HUES6 (cell line): Measurements from ENCODE around the gene ZNF232.
"Not testable (repeated sequence)": the region's sequence is repeated elsewhere in the genome, so short reads cannot be mapped to it uniquely, and the experiment has no call there.

ENCODE experiments used
- H3K27ac ChIP-seq: 2 replicates; pipeline ENCODE4 v1.7.0; 2013; ENCODE audit warnings: low read depth, mild to moderate bottlenecking, low read length, inconsistent platforms
- H3K27me3 ChIP-seq: 2 replicates; pipeline ENCODE4 v1.6.1; 2013; ENCODE audit warnings: low read length; ENCODE audit not compliant: control insufficient read depth, insufficient read depth
- H3K36me3 ChIP-seq: 2 replicates; pipeline ENCODE4 v1.6.1; 2013; ENCODE audit warnings: low read length; ENCODE audit not compliant: control insufficient read depth, insufficient read depth
- H3K4me1 ChIP-seq: 2 replicates; pipeline ENCODE4 v1.6.1; 2013; ENCODE audit warnings: low read length; ENCODE audit not compliant: control insufficient read depth, insufficient read depth
- H3K4me3 ChIP-seq: 2 replicates; pipeline ENCODE4 v1.5.1; 2013; ENCODE audit warnings: low read depth, low read length
- H3K9ac ChIP-seq: one replicate; pipeline ENCODE4 v1.6.1; 2013; ENCODE audit warnings: mild to moderate bottlenecking, low read length
- H3K9me3 ChIP-seq: 2 replicates; pipeline ENCODE4 v1.6.1; 2013; ENCODE audit warnings: low read depth, low read length; ENCODE audit not compliant: control insufficient read depth, insufficient read depth

Gene ZNF232

DNA sequence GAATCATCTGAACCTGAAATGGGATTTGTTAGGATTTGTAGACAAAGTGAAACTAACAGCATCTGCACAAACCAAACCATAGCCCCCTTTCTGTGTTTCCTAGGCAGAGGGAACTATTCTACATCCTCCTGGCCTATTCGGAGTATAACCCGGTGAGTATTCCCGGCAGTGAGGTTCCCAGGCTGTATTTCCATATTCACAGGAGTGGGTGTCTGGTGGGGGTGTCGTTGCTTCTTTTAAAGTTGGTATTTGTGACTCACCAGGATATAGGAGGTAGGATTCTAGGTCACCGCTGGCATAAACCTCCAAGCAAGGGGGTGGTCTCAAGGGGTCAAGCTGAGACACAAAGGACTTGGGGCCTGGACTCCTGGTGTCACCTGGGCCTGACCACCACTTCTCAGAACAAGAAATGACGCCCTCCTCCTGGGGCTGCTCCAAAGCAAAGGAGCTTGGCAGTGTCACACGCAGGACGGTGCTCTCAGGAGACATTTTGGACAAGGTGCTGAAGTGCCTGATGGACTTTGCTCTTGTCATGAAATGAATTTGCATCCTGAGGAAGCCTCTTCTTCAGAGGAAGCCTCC lies 23.5 kb upstream of the ZNF232 start:
- not testable (repeated sequence) for H3K4me3 ChIP-seq, H3K9ac ChIP-seq, H3K9me3 ChIP-seq, H3K36me3 ChIP-seq, H3K27ac ChIP-seq, H3K4me1 ChIP-seq, H3K27me3 ChIP-seq

DNA sequence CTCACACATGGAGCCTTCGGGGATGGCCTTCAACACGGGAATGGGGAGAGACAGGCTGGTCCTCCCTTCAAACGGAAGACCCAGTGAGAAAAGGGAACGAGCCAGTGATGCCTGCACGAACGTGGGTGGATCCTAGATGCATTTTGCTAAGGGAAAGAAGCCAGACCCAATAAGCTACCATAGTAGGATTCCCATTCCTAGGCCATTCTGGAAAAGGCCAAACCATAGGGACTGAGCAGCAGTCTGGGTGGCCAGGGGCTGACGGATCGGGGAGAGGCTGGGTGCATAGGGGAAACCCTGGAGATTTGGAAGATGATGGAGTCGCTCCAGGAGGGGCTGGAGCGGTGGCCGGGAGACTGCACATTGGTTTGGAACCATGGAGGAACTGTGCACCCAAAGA lies 22.9 kb upstream of the ZNF232 start:
- H3K9me3 ChIP-seq, H3K4me3 ChIP-seq, H3K27me3 ChIP-seq, H3K9ac ChIP-seq, H3K4me1 ChIP-seq, H3K36me3 ChIP-seq, H3K27ac ChIP-seq: not testable (repeated sequence)

DNA sequence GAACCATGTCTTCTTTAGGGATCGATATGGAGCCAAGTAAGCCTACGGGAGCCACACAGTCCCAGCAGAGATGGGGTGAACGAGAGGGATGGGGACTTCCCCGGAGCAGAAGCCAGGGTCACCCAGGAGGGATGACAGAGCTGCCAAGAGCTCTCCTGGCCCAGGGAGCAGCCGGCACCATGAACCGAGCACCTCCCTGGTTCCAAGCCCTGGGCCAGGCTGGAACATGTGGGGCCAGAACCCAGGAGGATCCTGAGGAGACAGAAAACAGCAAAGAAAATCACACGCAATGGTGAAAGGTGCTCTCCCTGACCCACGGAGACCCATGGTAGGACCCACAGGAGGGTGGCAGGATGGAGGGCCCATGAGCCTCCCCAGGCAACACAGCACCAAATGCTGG lies 22.3 kb upstream of the ZNF232 start:
- not testable (repeated sequence) for H3K36me3 ChIP-seq, H3K27ac ChIP-seq, H3K4me1 ChIP-seq, H3K4me3 ChIP-seq, H3K9me3 ChIP-seq, H3K27me3 ChIP-seq, H3K9ac ChIP-seq

DNA sequence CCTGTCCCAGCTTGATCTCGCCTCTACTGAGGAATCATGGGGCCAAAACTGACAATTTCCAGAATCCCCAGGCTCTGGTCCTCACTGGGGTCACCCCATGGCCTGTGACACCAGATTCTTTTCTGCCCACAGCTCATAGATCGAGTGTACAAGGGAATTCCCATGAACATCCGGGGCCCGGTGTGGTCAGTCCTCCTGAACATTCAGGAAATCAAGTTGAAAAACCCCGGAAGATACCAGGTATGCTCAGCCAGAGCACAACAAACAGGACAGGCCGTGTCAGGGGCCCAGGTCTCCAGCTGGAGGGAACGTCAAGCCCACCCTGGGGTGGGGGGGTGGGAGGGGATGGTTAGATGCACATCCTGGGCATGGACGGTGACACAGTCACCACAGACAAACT lies 21.6 kb upstream of the ZNF232 start:
- H3K27me3 ChIP-seq = no peaks in the 10 kb centered on the region
- no peaks in the 10 kb centered on the region for H3K9me3 ChIP-seq
- H3K4me3 ChIP-seq = no peak overlapping the region
- no peaks in the 10 kb centered on the region for H3K4me1 ChIP-seq
- no peak overlapping the region for H3K9ac ChIP-seq
- no peak overlapping the region for H3K27ac ChIP-seq
- no peaks in the 10 kb centered on the region for H3K36me3 ChIP-seq

DNA sequence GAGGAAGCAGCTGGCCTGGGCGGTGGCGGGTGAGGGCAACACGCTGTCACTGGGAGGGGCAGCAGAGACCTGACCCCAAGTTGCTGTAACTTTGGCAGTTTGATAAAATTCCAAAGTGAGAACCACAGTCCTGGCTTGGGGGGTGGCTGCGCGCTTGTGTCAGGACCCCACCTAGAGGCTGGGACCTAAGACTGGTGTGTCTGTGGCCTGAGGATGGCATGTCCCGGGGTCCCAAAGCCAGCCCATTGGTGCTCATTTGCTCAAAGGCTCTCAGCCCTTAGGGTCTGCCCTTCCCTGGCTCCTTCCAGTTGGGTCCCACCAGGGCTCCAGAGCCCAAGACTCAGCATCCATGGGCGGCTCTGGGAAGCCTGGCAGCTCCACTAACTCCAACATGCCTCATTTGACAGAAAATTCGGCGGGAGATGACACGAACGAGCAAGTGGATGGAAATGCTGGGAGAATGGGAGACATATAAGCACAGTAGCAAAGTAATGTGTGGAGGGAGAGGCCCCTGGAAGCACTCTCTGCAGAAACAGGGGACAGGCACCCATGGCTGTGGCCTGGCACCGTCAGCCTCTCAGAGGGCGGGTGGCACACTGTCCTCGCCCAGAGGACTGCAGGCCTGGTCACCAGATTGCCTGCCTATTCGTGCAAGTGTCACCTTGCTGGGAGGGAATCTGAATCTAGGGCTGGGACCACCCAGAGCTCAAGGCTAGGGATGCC lies 21.0 kb upstream of the ZNF232 start:
- not testable (repeated sequence) for H3K9ac ChIP-seq, H3K36me3 ChIP-seq

DNA sequence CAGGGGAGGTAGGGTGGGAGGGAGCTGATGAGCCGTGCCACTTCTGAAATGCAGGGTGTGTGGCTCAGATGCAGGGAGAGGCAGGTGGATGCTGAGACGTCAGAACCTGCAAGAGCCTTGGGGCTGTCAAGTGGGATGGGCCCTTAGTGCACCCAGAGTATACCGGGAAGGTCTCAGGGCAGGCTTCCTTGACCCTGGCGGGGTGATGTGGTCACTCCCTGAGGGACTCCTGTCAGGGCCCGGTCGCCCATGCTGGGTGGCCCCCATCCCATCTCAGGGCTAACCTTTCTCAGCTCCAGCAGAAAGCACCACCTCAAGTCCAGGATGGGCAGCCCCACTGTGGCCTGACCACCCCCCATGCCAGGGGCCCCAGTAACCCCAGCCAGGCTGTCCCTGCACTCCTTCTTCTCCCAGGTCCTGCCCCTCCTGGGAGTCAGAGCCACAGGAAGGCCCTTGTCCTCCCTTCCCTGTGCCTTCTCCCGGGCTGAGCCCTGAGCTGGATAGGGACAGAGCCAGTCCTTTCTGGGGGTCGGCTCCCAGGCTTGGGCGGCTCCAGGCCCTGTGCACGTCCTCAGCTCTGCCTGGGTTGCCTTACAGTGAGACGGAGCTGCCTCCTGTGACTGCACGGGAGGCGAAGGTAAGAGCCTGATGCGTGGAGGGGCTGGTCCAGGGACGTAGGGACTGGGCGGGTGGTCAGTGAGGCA lies 20.3 kb upstream of the ZNF232 start:
- H3K4me1 ChIP-seq, H3K9ac ChIP-seq, H3K4me3 ChIP-seq, H3K27ac ChIP-seq, H3K27me3 ChIP-seq, H3K36me3 ChIP-seq, H3K9me3 ChIP-seq: not testable (repeated sequence)

More for the DNA sequence above, 21.0 kb upstream of the ZNF232 start:
- H3K27ac ChIP-seq, H3K4me3 ChIP-seq, H3K9me3 ChIP-seq, H3K4me1 ChIP-seq, H3K27me3 ChIP-seq: not testable (repeated sequence)

DNA sequence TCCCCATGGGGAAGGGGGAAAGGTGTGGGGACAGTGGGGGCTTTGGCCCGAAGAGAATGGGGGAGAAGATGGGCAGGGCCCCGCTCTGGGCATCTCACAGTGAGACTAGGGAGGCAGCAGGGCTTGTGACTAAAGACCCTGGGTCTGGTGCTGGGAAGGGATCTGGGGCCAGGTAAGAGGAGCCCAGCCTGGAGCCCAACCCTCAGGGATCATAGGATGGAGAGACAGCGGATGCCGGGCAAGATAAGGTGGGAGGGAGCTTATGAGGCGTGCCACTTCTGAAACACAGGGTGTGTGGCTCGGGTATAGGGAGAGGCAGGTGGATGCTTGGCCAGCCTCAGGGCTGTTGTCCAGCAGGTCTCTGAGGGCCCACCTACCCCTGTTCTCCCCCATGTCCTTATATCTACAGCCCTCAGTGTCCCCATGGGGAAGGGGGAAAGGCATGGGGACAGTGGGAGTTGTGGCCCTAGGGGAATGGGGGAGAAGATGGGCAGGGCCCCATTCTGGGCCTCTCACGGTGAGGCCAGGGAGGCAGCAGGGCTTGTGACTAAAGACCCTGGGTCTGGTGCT lies 19.6 kb upstream of the ZNF232 start:
- Histone ChIP-seq H3K36me3 (no peaks in the 10 kb centered on the region), H3K9ac (no peak overlapping the region), H3K9me3 (no peaks in the 10 kb centered on the region), H3K4me3 (no peak overlapping the region), H3K27me3 (no peaks in the 10 kb centered on the region), H3K27ac (no peak overlapping the region), H3K4me1 (no peaks in the 10 kb centered on the region)

DNA sequence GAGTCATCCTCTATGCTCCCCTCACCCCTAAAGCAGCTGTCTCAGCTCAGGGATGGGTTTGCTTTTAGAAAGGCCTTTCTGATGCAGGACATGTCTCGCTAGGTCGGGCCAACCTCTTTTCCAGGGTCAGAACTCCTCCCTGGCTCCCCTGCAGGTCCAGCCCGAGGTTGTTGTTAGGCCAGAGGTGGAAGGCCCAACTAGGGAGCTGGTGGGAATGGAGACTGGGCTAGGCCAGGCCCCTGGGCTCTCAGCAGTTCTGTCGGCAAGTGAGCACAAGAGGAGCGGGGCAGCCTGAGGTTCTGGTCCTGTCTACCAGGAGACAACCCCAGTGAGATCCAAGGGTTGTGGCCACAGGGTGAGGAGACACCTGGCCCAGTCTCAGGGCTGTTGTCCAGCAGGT lies 19.0 kb upstream of the ZNF232 start:
- not testable (repeated sequence) for H3K36me3 ChIP-seq, H3K4me1 ChIP-seq, H3K27ac ChIP-seq, H3K27me3 ChIP-seq, H3K9ac ChIP-seq, H3K9me3 ChIP-seq, H3K4me3 ChIP-seq

DNA sequence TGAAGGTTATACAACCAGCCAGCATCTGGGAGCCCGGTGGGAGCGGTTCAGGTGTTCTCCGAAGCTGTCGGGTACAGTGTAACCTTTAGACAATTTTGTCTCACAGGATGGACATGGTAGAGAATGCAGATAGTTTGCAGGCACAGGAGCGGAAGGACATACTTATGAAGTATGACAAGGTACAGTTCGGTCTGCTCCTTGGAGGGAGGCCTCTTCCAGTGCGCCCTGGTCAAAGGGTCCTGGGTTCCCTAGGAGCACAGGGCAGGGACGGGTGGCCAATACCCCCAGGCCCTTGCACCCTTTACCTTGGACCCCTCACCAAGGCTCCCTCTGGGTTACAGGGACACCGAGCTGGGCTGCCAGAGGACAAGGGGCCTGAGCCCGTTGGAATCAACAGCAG lies 18.6 kb upstream of the ZNF232 start:
- H3K27me3 ChIP-seq, H3K4me1 ChIP-seq, H3K9me3 ChIP-seq, H3K4me3 ChIP-seq, H3K9ac ChIP-seq, H3K27ac ChIP-seq, H3K36me3 ChIP-seq: not testable (repeated sequence)

DNA sequence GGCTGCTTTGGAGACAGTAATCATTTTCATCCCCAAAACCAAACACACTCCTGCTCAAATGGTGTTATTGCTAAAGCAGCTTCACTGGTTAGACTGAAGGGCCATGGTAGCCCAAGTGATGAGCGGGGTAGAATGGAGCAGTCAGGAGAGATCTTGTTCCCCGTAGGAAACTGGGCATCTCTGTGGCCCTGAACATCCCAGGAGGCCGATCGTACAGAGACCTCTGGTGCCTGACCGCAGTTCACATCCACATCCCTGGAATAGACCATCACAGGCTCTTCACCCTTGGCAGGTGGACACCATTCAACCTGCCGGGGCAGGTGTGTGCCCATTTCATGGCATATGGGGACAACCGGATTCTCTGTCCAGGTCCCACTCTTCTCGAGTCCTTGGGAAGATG lies 18.1 kb upstream of the ZNF232 start:
- H3K27ac ChIP-seq, H3K27me3 ChIP-seq, H3K4me3 ChIP-seq, H3K9ac ChIP-seq, H3K36me3 ChIP-seq, H3K4me1 ChIP-seq, H3K9me3 ChIP-seq: not testable (repeated sequence)

DNA sequence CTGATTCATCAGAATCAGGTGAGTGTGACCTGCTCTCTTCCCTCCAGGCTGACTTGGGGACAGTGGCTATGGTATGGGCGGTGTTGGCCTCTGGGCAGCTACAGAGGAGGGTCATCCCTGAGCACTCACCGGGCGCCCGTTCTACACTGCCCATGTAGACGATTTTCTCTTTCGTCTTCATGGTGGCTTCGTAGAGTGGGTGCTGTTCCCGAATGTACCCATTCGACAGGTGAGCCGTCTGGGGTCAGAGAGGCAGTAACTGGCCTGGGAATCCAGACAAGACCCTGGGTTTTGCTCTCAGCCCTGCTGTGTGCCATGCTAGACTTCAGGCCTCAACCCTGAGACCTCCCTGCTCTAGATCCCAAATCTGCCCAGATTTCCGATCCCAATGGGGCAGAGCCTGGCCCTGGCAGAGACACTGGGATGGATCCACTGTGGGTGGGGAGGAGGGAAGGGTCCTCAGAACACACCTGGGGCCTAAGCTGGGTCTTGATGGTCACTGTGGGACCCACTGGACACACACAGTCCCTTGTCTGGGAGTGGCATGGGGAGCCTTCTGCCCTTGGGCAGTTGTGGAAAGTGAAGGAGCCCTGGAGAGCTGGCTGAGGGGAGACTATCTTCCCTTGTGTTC lies 17.3 kb upstream of the ZNF232 start:
- Histone ChIP-seq H3K9me3 (no peaks in the 10 kb centered on the region), H3K27me3 (peaks cover under 1% of the 10 kb centered on the region; the same call in 1 of the 2 replicates), H3K4me1 (no peaks in the 10 kb centered on the region), H3K4me3 (no peak overlapping the region), H3K27ac (no peak overlapping the region), H3K9ac (no peak overlapping the region), H3K36me3 (no peaks in the 10 kb centered on the region)
